Stimulated activated effector memory CD8-positive, alpha-beta T cell treated with anti-CD3 and anti-CD28 coated beads, Interleukin-12 subunit alpha, Interleukin-12 subunit beta, amount 100 ng/mL, for 72 hours (primary cell): ENCODE results near the gene RPS19BP1.

Experiments used
- ATAC-seq: fragments of 150-1000 bp; cut with Tn5 transposase; 2 replicates; pipeline ENCODE4 v1.10.0; 2021
- DNase-seq, 2 donors: peaks; one replicate each; pipeline ENCODE4 v3.0.0; 2021 to 2022; ENCODE audit warnings: low spot score in 2 of 2
- H3K27ac Mint-ChIP-seq: one replicate; pipeline ENCODE4 v1.8.0; 2022; ENCODE audit warnings: mild to moderate bottlenecking, mixed read lengths
- H3K36me3 Mint-ChIP-seq: one replicate; pipeline ENCODE4 v1.8.0; 2022; ENCODE audit warnings: mild to moderate bottlenecking, mixed read lengths
- H3K4me1 Mint-ChIP-seq: one replicate; pipeline ENCODE4 v1.8.0; 2022; ENCODE audit warnings: mixed read lengths
- H3K4me3 Mint-ChIP-seq: one replicate; pipeline ENCODE4 v1.8.0; 2022; ENCODE audit warnings: mild to moderate bottlenecking, mixed read lengths
- H3K9me3 Mint-ChIP-seq: one replicate; pipeline ENCODE4 v1.8.0; 2022; ENCODE audit warnings: mixed read lengths

Gene RPS19BP1

GRCh38 chr22:39567135-39567946 lies 34.8 kb upstream of the RPS19BP1 start:
- H3K27ac Mint-ChIP-seq, result peak overlapping the region; percentile 21
- peaks cover 24% of the 10 kb centered on the region for H3K4me1 Mint-ChIP-seq
- H3K4me3 Mint-ChIP-seq, result no peak overlapping the region
- H3K9me3 Mint-ChIP-seq, result peaks cover 5% of the 10 kb centered on the region
- DNase-seq (no peak), ATAC-seq (peak; percentile 72)
- no peaks in the 10 kb centered on the region for H3K36me3 Mint-ChIP-seq

- Mint-ChIP-seq H3K9me3 (peaks cover 5% of the 10 kb centered on the region), H3K27ac (no peak overlapping the region), H3K4me1 (peaks cover 24% of the 10 kb centered on the region), H3K36me3 (no peaks in the 10 kb centered on the region), H3K4me3 (no peak overlapping the region)
- DNase-seq, result no peak
- ATAC-seq, result no peak
These were observed 32.9 kb upstream of the RPS19BP1 start for GRCh38 chr22:39565414-39565944.

- ATAC-seq (no peak), DNase-seq (no peak)
- no peaks in the 10 kb centered on the region for H3K36me3 Mint-ChIP-seq
- H3K27ac Mint-ChIP-seq, result no peak overlapping the region
- no peak overlapping the region for H3K4me3 Mint-ChIP-seq
- peaks cover 5% of the 10 kb centered on the region for H3K9me3 Mint-ChIP-seq
- peaks cover 24% of the 10 kb centered on the region for H3K4me1 Mint-ChIP-seq
These were observed 31.3 kb upstream of the RPS19BP1 start for GRCh38 chr22:39563571-39564428.

GRCh38 chr22:39562839-39563489 lies 30.4 kb upstream of the RPS19BP1 start:
- DNase-seq (no peak), ATAC-seq (no peak)
- Mint-ChIP-seq H3K27ac (no peak overlapping the region), H3K9me3 (peaks cover 5% of the 10 kb centered on the region), H3K4me1 (peaks cover 22% of the 10 kb centered on the region), H3K36me3 (no peaks in the 10 kb centered on the region), H3K4me3 (no peak overlapping the region)

- DNase-seq, result no peak
- Mint-ChIP-seq H3K4me3 (no peak overlapping the region), H3K4me1 (peaks cover 7% of the 10 kb centered on the region), H3K36me3 (peaks cover 6% of the 10 kb centered on the region), H3K9me3 (no peaks in the 10 kb centered on the region), H3K27ac (no peak overlapping the region)
- no peak for ATAC-seq
These were observed 27.6 kb upstream of the RPS19BP1 start for GRCh38 chr22:39560127-39560526.

- Mint-ChIP-seq H3K4me1 (peaks cover 7% of the 10 kb centered on the region), H3K9me3 (no peaks in the 10 kb centered on the region), H3K27ac (no peak overlapping the region), H3K36me3 (peaks cover 6% of the 10 kb centered on the region), H3K4me3 (no peak overlapping the region)
- DNase-seq (no peak), ATAC-seq (no peak)
These were observed 27.0 kb upstream of the RPS19BP1 start for GRCh38 chr22:39559456-39560105.

GRCh38 chr22:39558950-39559349 lies 26.4 kb upstream of the RPS19BP1 start:
- ATAC-seq, result no peak
- DNase-seq, result no peak
- Mint-ChIP-seq H3K9me3 (no peaks in the 10 kb centered on the region), H3K36me3 (peaks cover 6% of the 10 kb centered on the region), H3K27ac (no peak overlapping the region), H3K4me1 (peaks cover 7% of the 10 kb centered on the region), H3K4me3 (no peak overlapping the region)

- DNase-seq (no peak), ATAC-seq (no peak)
- no peak overlapping the region for H3K27ac Mint-ChIP-seq
- H3K36me3 Mint-ChIP-seq, result peaks cover 6% of the 10 kb centered on the region
- H3K4me1 Mint-ChIP-seq, result peaks cover 7% of the 10 kb centered on the region
- peak overlapping the region; percentile 26 for H3K4me3 Mint-ChIP-seq
- H3K9me3 Mint-ChIP-seq, result no peaks in the 10 kb centered on the region
These were observed 25.7 kb upstream of the RPS19BP1 start for GRCh38 chr22:39558254-39558727.

GRCh38 chr22:39556970-39557841 lies 24.7 kb upstream of the RPS19BP1 start:
- H3K27ac Mint-ChIP-seq, result no peak overlapping the region
- peak overlapping the region; percentile 54 for H3K4me3 Mint-ChIP-seq
- H3K9me3 Mint-ChIP-seq, result no peaks in the 10 kb centered on the region
- DNase-seq, result no peak
- no peak for ATAC-seq
- H3K4me1 Mint-ChIP-seq, result peaks cover 7% of the 10 kb centered on the region
- peaks cover 6% of the 10 kb centered on the region for H3K36me3 Mint-ChIP-seq

GRCh38 chr22:39554151-39554550 lies 21.6 kb upstream of the RPS19BP1 start:
- no peak for DNase-seq
- no peak for ATAC-seq
- Mint-ChIP-seq H3K4me1 (peaks cover 7% of the 10 kb centered on the region), H3K4me3 (no peak overlapping the region), H3K9me3 (no peaks in the 10 kb centered on the region), H3K27ac (no peak overlapping the region), H3K36me3 (peaks cover 6% of the 10 kb centered on the region)

- ATAC-seq (no peak), DNase-seq (no peak)
- no peak overlapping the region for H3K4me3 Mint-ChIP-seq
- no peaks in the 10 kb centered on the region for H3K9me3 Mint-ChIP-seq
- peaks cover 7% of the 10 kb centered on the region for H3K4me1 Mint-ChIP-seq
- peaks cover 6% of the 10 kb centered on the region for H3K36me3 Mint-ChIP-seq
- no peak overlapping the region for H3K27ac Mint-ChIP-seq
These were observed 20.9 kb upstream of the RPS19BP1 start for GRCh38 chr22:39553429-39553828.

GRCh38 chr22:39547587-39547947 lies 15.0 kb upstream of the RPS19BP1 start:
- H3K4me3 Mint-ChIP-seq, result no peak overlapping the region
- H3K4me1 Mint-ChIP-seq, result peaks cover 29% of the 10 kb centered on the region
- DNase-seq, result no peak
- ATAC-seq, result no peak
- H3K36me3 Mint-ChIP-seq, result no peaks in the 10 kb centered on the region
- H3K9me3 Mint-ChIP-seq, result no peaks in the 10 kb centered on the region
- H3K27ac Mint-ChIP-seq, result no peak overlapping the region

GRCh38 chr22:39546889-39547586 lies 14.5 kb upstream of the RPS19BP1 start:
- H3K4me1 Mint-ChIP-seq, result peaks cover 29% of the 10 kb centered on the region
- H3K4me3 Mint-ChIP-seq, result no peak overlapping the region
- H3K27ac Mint-ChIP-seq, result no peak overlapping the region
- no peaks in the 10 kb centered on the region for H3K36me3 Mint-ChIP-seq
- ATAC-seq, result no peak
- no peaks in the 10 kb centered on the region for H3K9me3 Mint-ChIP-seq
- no peak for DNase-seq
